GM10266 (cell line): Measurements from ENCODE around the gene TEX26.

Experiments used
- DNase-seq: peaks from one replicate; pipeline ENCODE4 v3.0.0; 2012; ENCODE audit errors: extremely low spot score
- CTCF ChIP-seq: IDR thresholded peaks from 2 replicates; pipeline ENCODE4 v1.5.1; 2012; ENCODE audit warnings: mild to moderate bottlenecking, low read depth; ENCODE audit not compliant: control insufficient read depth, insufficient read depth; ENCODE audit errors: missing control alignments

The TEX26 gene

GRCh38 chr13:30933354-30933670 lies 856 bp downstream of the TEX26 start:
- DNase-seq: no peak
- no peak for TF ChIP-seq CTCF

GRCh38 chr13:30934381-30934780 lies 1.9 kb downstream of the TEX26 start:
- TF ChIP-seq CTCF: no peak
- DNase-seq: no peak

GRCh38 chr13:30934803-30935202 lies 2.3 kb downstream of the TEX26 start:
- no peak for DNase-seq
- no peak for TF ChIP-seq CTCF

GRCh38 chr13:30936971-30937370 lies 4.5 kb downstream of the TEX26 start:
- DNase-seq: no peak
- no peak for TF ChIP-seq CTCF

- TF ChIP-seq CTCF: no peak
- no peak for DNase-seq
Measured at GRCh38 chr13:30943881-30944280, 11.4 kb downstream of the TEX26 start.

- no peak for DNase-seq
- no peak for TF ChIP-seq CTCF
Measured at GRCh38 chr13:30957258-30957943, 24.9 kb downstream of the TEX26 start.

GRCh38 chr13:30959678-30960077 lies 27.2 kb downstream of the TEX26 start:
- TF ChIP-seq CTCF: no peak
- DNase-seq: no peak
